ENCODE measurements around the gene DRAXIN.

Gene DRAXIN

GRCh38 chr1:11654939-11655808, 36.3 kb upstream of the DRAXIN start:
- in situ Hi-C loops (cut with MboI; ENCODE audit: low sequenced_read_pairs), result no loop called here

- in situ Hi-C loops (cut with MboI; ENCODE audit: low sequenced_read_pairs), result no loop called here
These were observed 33.9 kb upstream of the DRAXIN start for GRCh38 chr1:11657654-11658053.

GRCh38 chr1:11658542-11658941, 33.0 kb upstream of the DRAXIN start:
- in situ Hi-C loops (cut with MboI; ENCODE audit: low sequenced_read_pairs), result no loop called here

- in situ Hi-C loops (cut with MboI; ENCODE audit: low sequenced_read_pairs), result no loop called here
These were observed 31.8 kb upstream of the DRAXIN start for GRCh38 chr1:11659748-11660147.

GRCh38 chr1:11661103-11661502, 30.4 kb upstream of the DRAXIN start:
- in situ Hi-C loops (cut with MboI; ENCODE audit: low sequenced_read_pairs), result no loop called here

GRCh38 chr1:11664336-11665065, 27.0 kb upstream of the DRAXIN start:
- in situ Hi-C loops (cut with MboI; ENCODE audit: low sequenced_read_pairs), result no loop called here

GRCh38 chr1:11668516-11668915, 23.0 kb upstream of the DRAXIN start:
- in situ Hi-C loops (cut with MboI; ENCODE audit: low sequenced_read_pairs), result no loop called here

GRCh38 chr1:11670747-11671146, 20.8 kb upstream of the DRAXIN start:
- in situ Hi-C loops (cut with MboI; ENCODE audit: low sequenced_read_pairs), result no loop called here

- in situ Hi-C loops (cut with MboI; ENCODE audit: low sequenced_read_pairs), result no loop called here
These were observed 20.3 kb upstream of the DRAXIN start for GRCh38 chr1:11671205-11671543.

GRCh38 chr1:11671544-11672286, 19.8 kb upstream of the DRAXIN start:
- in situ Hi-C loops (cut with MboI; ENCODE audit: low sequenced_read_pairs), result no loop called here

GRCh38 chr1:11673089-11673769, 18.3 kb upstream of the DRAXIN start:
- in situ Hi-C loops (cut with MboI; ENCODE audit: low sequenced_read_pairs), result no loop called here

GRCh38 chr1:11674488-11674887, 17.0 kb upstream of the DRAXIN start:
- in situ Hi-C loops (cut with MboI; ENCODE audit: low sequenced_read_pairs), result no loop called here

GRCh38 chr1:11675325-11675724, 16.2 kb upstream of the DRAXIN start:
- in situ Hi-C loops (cut with MboI; ENCODE audit: low sequenced_read_pairs), result no loop called here

GRCh38 chr1:11676386-11677103, 15.0 kb upstream of the DRAXIN start:
- in situ Hi-C loops (cut with MboI; ENCODE audit: low sequenced_read_pairs), result no loop called here

- in situ Hi-C loops (cut with MboI; ENCODE audit: low sequenced_read_pairs), result no loop called here
These were observed 13.1 kb upstream of the DRAXIN start for GRCh38 chr1:11678442-11678841.

GRCh38 chr1:11680270-11681070, 11.0 kb upstream of the DRAXIN start:
- in situ Hi-C loops (cut with MboI; ENCODE audit: low sequenced_read_pairs), result no loop called here

GRCh38 chr1:11681071-11681771, 10.3 kb upstream of the DRAXIN start, which contains the start of gene MAD2L2:
TSS of gene MAD2L2 (minus strand) at chr1:11681148. CDS start at chr1:11680601, 547 bp downstream.
- in situ Hi-C loops (cut with MboI; ENCODE audit: low sequenced_read_pairs), result no loop called here

GRCh38 chr1:11682287-11682771, 9.2 kb upstream of the DRAXIN start:
- in situ Hi-C loops (cut with MboI; ENCODE audit: low sequenced_read_pairs), result no loop called here

GRCh38 chr1:11682799-11683198, 8.7 kb upstream of the DRAXIN start:
- in situ Hi-C loops (cut with MboI; ENCODE audit: low sequenced_read_pairs), result no loop called here

All from HL-60/S4 treated with phorbol 12-myristate 13-acetate at 8.2 ng/mL for 4 days and 3 days (cell line).